Fibroblast of peridontal ligament (primary cell): Measurements from ENCODE around the gene CD52.

Experiments
- DNase-seq: peaks from one replicate; pipeline ENCODE4 v3.0.0-alpha.2; 2010; ENCODE audit errors: extremely low read depth

Gene CD52

DNA sequence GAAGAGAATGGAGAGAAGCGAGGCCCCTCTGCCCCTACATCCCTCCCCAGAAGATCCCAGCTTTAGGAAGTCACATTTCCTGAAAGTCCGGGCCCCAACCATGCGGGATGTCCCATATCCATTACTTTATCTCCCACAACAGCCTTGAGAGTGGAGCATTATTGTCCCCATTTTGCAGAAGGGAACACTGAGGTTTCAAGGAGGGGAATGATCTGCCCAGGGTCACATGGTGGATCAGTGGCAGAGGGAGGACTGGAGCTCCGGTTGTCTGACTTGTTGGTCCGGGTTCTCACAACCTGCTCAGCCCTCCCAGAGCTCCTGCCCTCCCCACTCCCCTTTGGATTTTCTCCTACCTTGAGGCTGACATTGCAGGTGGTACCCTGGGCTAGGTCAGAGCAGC is 38.3 kb downstream of the CD52 start:
- no peak for DNase-seq

DNA sequence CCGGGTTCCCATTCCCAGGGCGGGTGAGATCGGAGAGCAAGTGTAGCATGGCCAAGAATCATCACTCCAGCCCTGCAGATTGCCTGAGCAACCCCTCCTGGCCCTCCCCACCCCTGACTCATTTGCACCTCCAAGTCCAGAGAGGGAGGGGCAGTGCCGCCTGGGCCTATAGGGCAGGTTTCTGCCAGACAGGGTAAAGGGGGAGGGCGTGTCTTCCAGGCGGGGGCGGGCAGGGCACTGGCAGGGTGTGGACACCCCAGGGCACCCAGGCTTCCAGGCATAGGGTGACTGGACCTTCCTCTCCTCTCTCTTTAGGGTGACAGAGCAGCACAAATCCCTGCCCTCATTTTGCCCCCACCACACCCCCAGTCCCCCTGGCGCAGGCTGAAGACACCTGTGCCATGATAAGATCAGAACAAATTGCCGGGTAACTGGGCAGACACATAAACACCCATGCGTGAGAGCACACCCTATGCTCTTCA is 39.4 kb downstream of the CD52 start:
- DNase-seq: no peak

DNA sequence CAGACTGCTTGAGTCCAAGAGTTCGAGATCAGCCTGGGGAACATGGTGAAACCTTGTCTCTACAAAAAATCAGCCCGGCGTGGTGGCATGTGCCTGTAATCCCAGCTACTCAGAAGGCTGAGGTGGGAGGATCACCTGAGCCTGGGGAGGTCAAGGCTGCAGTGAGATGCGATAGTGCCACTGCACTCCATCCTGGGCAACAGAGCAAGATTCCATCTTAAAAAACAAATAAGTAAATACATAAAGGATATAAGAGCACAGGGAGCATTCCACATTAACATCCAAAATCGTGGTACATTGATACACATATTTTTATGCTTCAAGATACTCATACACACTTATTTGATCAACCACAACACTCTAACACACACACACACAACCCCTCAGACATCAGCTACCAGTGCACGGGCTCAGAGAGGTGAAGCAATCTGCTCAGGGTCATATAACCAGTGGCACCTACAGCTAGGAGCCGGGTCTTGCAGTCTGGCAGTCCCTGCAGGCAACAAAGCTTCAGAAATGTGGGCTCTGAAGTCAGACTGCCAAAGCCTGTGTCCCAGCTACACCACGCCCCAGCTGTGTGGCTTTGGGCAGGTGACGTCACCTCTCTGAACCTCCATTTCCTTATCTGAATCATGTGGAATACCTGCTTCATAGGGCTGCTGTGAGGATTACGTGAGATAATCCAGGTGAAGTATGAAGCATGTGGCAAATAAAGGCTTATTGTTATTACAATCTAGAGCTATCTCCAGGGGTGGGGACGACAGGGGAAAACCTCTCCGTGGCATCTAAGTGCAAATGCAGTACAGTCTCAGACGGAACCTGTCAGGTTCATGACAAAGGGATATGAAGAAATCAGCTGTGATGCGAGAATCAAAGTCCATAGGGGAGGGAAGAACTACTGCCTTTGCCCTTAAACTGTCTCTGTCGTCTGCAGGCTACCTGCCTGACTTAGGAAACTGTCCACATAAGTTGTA is 40.9 kb downstream of the CD52 start:
- no peak for DNase-seq

- DNase-seq: no peak
These were observed 42.4 kb downstream of the CD52 start for GRCh38 chr1:26359981-26360806.

GRCh38 chr1:26360807-26361604 is 43.2 kb downstream of the CD52 start:
- DNase-seq: no peak

DNA sequence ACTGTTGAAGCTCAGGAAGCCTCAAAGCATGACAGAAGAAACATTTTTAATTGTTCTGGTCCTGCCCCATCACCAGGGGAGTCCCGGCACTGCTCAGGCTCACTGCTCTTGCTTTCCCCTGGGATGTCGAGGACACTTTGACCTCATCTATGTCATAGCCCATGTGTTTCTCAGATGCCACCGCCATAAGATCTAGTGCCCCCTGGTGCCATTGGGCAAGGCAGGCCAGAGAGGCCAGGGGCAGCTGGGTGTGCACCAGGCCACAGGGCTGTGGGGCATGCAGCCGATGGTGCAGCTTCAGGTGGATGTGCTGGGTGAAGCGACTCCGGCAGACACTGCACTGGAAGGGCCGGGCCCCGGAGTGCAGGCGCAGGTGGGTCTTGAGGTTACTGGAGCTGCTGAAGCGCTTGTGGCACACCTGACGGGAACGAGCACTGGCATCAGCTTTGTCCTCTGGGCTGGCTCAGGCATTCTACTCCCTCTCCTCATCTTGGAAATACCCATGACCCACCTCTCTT is 43.9 kb downstream of the CD52 start:
- DNase-seq: no peak

DNA sequence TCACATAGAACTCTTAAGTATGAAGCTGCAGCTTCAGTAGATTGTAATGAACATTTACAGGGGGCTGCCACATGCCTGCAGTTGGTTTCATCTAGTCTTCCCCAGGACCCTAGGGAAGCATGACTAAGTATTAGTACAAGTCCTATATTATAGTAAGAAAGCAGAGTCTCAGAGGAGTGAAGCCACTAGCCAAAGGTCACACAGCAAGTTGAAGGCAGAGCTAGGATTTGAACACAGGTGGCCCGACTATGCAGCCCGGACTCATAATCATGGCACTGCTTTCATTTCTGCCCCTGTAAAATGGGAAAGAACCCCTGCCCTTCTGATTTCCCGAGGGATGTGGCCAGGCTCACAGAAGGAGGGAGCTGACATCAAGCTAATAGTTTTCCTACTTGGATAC is 44.6 kb downstream of the CD52 start:
- no peak for DNase-seq

DNA sequence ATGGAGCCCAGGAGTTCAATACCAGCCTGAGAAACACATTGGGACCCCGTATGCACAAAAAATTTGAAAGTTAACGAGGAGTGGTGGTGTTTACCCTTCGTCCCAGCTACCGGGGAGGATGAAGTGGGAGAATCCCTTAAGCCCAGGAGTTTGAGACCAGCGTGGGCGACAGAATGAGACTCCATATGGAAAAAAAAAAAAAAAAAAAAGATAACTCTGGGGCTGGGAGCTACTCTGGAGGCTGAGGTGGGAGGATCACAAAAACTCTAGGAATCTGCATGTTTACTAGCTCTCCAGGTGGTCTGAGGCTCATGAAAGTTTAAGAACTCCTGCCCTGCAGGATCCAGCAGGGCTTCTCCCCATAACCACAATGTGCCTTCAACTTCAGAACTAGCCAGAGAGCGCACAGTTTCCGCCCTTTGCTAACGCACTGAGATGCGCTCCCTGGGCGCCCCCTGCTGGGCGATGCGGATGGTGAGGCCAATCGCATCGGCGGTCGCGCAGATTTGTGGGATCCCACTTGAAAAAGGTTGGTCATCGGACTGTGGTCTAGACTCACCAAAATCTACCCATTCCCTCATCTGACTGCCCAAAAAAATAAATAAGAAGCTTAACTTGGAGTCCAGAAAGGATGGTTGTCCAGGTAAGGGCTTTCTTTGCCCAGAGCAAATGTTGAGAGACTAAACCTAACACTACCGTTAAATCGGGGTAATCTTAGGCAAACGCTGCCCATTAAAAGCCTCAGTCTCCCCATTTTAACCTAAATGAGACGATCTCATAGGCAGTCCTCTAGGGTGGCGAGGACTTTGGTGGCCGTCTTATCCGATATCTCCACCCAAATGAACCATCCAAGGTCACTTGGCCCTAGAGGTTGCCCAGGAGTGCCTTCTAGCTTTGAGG is 46.0 kb downstream of the CD52 start:
- DNase-seq: peak; percentile 60

DNA sequence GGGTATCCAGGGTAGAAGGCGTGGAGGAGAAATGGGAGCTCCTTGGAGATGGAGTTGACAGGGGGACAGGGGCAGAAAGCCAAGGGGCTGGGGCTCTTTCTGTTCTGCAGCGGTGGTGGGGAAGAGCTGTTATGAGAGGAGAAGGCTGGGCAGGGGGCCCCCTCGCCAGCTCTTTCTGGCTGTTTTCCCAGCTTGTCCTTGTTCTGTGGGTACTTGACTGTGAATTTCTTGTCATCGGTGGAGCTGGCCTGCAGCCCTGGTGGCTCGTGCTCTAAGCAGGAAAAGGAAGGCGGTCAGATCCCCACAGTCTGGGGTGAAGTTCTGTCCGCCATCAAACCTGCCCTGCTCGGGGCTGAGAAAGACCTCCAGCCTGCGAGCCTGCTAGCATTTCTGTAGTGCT is 47.2 kb downstream of the CD52 start:
- no peak for DNase-seq

DNA sequence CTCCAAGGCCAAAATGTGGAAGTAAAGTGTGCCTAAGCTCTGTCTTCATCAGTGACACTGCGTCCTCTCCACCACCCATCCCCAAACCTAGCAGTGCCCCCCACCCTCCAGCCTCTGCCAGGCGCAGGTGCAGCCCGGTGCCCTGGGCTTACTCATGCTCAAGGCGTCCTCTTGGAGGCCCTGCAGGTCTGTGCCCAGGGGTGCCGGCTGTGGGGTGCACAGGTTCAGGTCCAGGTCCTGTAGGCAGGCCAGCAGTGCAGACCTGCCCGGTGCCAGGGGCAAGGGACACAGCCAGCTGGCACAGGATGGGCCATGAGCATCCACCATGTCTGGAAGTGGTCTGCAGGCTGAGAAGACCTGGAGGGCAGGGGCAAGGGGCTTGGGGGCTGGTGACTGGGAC is 49.7 kb downstream of the CD52 start:
- DNase-seq: no peak

GRCh38 chr1:26368006-26368405 is 50.2 kb downstream of the CD52 start:
- no peak for DNase-seq

DNA sequence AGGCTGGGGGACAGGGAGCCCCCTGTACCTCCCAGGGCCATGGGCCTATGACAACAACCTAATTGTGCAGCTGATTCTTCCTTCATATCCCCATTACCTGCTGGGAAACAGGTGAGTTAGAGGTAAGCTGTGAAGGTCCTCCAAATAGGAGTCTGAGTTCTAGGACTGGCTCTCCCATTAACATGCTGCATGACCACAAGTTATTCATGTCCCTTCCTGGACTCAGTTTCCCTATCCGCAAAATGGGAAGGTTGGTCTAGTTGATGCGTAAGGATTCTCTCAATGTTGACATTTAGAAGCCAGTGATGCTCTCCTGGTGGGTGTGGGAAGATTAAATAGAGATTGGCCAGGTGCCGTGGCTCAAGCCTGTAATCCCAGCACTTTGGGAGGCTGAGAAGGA is 50.7 kb downstream of the CD52 start:
- no peak for DNase-seq
